ENCODE data around the gene PCDHA10.
"Not testable (repeated sequence)": the region's sequence is repeated elsewhere in the genome, so short reads cannot be mapped to it uniquely, and the experiment has no call there.

- not testable (repeated sequence) for TF ChIP-seq CTCF (IDR thresholded peaks at IDR 0.05; ENCODE audit: insufficient read depth, low read length); POLR2AphosphoS5 (IDR thresholded peaks at IDR 0.05; ENCODE audit: low read depth); GABPA (IDR thresholded peaks at IDR 0.05; ENCODE audit: low read depth); SPI1 (IDR thresholded peaks at IDR 0.05; ENCODE audit: borderline replicate concordance, low read depth)
- TF ChIP-seq, protein P1, sequence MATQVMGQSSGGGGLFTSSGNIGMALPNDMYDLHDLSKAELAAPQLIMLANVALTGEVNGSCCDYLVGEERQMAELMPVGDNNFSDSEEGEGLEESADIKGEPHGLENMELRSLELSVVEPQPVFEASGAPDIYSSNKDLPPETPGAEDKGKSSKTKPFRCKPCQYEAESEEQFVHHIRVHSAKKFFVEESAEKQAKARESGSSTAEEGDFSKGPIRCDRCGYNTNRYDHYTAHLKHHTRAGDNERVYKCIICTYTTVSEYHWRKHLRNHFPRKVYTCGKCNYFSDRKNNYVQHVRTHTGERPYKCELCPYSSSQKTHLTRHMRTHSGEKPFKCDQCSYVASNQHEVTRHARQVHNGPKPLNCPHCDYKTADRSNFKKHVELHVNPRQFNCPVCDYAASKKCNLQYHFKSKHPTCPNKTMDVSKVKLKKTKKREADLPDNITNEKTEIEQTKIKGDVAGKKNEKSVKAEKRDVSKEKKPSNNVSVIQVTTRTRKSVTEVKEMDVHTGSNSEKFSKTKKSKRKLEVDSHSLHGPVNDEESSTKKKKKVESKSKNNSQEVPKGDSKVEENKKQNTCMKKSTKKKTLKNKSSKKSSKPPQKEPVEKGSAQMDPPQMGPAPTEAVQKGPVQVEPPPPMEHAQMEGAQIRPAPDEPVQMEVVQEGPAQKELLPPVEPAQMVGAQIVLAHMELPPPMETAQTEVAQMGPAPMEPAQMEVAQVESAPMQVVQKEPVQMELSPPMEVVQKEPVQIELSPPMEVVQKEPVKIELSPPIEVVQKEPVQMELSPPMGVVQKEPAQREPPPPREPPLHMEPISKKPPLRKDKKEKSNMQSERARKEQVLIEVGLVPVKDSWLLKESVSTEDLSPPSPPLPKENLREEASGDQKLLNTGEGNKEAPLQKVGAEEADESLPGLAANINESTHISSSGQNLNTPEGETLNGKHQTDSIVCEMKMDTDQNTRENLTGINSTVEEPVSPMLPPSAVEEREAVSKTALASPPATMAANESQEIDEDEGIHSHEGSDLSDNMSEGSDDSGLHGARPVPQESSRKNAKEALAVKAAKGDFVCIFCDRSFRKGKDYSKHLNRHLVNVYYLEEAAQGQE (IDR thresholded peaks at IDR 0.05; ENCODE audit: insufficient replicate concordance, low read depth) = not testable (repeated sequence)
Measured at GRCh38 chr5:140808241-140808888, 47.3 kb upstream of the PCDHA10 start.

Measured in HL-60 (cell line).